HepG2 (cell line): Measurements from ENCODE around the gene INSR. TPM values are rescaled to one million over a fixed set of nuclear protein-coding genes. Genes with fewer than 3 reads are reported as not detected.

Experiments used
- ARID4A ChIP-seq: sonication (generic); formaldehyde crosslinking; IDR thresholded peaks from 2 replicates; pipeline ENCODE4 v1.5.0; 2020; ENCODE audit warnings: mild to moderate bottlenecking, missing genetic modification reagents, borderline replicate concordance
- DPF2 ChIP-seq: sonication (generic); formaldehyde crosslinking; IDR thresholded peaks from 2 replicates; pipeline ENCODE4 v1.4.0; 2020; ENCODE audit warnings: mild to moderate bottlenecking, low read depth, missing genetic modification reagents, borderline replicate concordance
- HOXD1 ChIP-seq: sonication (generic); formaldehyde crosslinking; IDR thresholded peaks from 2 replicates; pipeline ENCODE4 v1.5.0; 2020; ENCODE audit warnings: missing genetic modification reagents
- NAIF1 ChIP-seq: sonication (generic); formaldehyde crosslinking; IDR thresholded peaks from 2 replicates; pipeline ENCODE4 v1.5.0; 2020; ENCODE audit warnings: mild to moderate bottlenecking, missing genetic modification reagents, borderline replicate concordance
- NBN ChIP-seq: fragments of 450-650 bp; conservative IDR thresholded peaks from 2 replicates; pipeline ENCODE4 v1.6.1; 2017
- PAXIP1 ChIP-seq: sonication (generic); formaldehyde crosslinking; conservative IDR thresholded peaks from 2 replicates; pipeline ENCODE4 v1.4.0; 2020; ENCODE audit warnings: mild to moderate bottlenecking, missing genetic modification reagents, moderate library complexity
- RAD21 ChIP-seq: fragments of 450-650 bp; formaldehyde crosslinking; IDR thresholded peaks from 2 replicates; pipeline ENCODE4 v1.5.0; 2020; ENCODE audit warnings: mild to moderate bottlenecking
- REXO4 ChIP-seq: sonication (generic); formaldehyde crosslinking; IDR thresholded peaks from 2 replicates; pipeline ENCODE4 v1.8.0; 2022; ENCODE audit warnings: missing genetic modification reagents, mild to moderate bottlenecking, borderline replicate concordance
- SYNCRIP ChIP-seq: fragments of 200-400 bp; formaldehyde crosslinking; IDR thresholded peaks from 2 replicates; pipeline ENCODE4 v1.6.1; 2018; ENCODE audit warnings: mild to moderate bottlenecking, low read depth, low read length; ENCODE audit not compliant: insufficient read depth
- TOE1 ChIP-seq: sonication (generic); formaldehyde crosslinking; IDR thresholded peaks from 2 replicates; pipeline ENCODE4 v1.4.0; 2020; ENCODE audit warnings: mild to moderate bottlenecking, missing genetic modification reagents
- ZNF816 ChIP-seq: sonication (generic); formaldehyde crosslinking; IDR thresholded peaks from 2 replicates; pipeline ENCODE4 v1.8.0; 2022; ENCODE audit warnings: missing genetic modification reagents, mild to moderate bottlenecking, borderline replicate concordance
- ZSCAN29 ChIP-seq: sonication (generic); formaldehyde crosslinking; conservative IDR thresholded peaks from 2 replicates; pipeline ENCODE4 v1.4.0; 2020; ENCODE audit warnings: mild to moderate bottlenecking, missing genetic modification reagents
- polyA plus RNA-seq, 8 experiments: library from polyadenylated mRNA; depleted of rRNA in 3 of 8; stranded (reverse) in 7 of 8; unstranded in 1 of 8; fragments of >200 nt; fragmentation: Illumina TruSeq in 4 of 8; extraction: Trizol in 4 of 8; gene quantifications; 2 replicates each; pipeline versions ENCODE4 v1.2.1 to v1.2.3, GENCODE V29; 2011 to 2016; ENCODE audit warnings: low read depth in 4 of 8, missing spikeins in 1 of 8, mixed read lengths in 1 of 8; ENCODE audit not compliant: insufficient read depth in 1 of 8
- total RNA-seq, 5 experiments: library from RNA; depleted of rRNA; stranded (reverse); fragments of >200 nt; fragmentation: Illumina TruSeq; extraction: Trizol; gene quantifications; 2 replicates each; pipeline ENCODE4 v1.2.3, GENCODE V29; 2016; ENCODE audit warnings: low read depth in 1 of 5
- TF ChIP-seq, protein P1 (sequence below): sonication (generic); formaldehyde crosslinking; IDR thresholded peaks from 2 replicates; pipeline ENCODE4 v1.8.1; 2023; ENCODE audit warnings: mild to moderate bottlenecking, inconsistent platforms, moderate library complexity, missing genetic modification reagents, borderline replicate concordance
- TF ChIP-seq, protein P2 (sequence below): sonication (generic); formaldehyde crosslinking; IDR thresholded peaks from 2 replicates; pipeline ENCODE4 v1.5.0; 2020; ENCODE audit warnings: missing genetic modification reagents

The INSR gene
- total and polyA plus RNA-seq, 2 of the 13 experiments (the other 11 are each of a cell fraction or from before 2014, with no cell fraction given): 24.2 to 29.8 TPM

- TF ChIP-seq, protein P1, sequence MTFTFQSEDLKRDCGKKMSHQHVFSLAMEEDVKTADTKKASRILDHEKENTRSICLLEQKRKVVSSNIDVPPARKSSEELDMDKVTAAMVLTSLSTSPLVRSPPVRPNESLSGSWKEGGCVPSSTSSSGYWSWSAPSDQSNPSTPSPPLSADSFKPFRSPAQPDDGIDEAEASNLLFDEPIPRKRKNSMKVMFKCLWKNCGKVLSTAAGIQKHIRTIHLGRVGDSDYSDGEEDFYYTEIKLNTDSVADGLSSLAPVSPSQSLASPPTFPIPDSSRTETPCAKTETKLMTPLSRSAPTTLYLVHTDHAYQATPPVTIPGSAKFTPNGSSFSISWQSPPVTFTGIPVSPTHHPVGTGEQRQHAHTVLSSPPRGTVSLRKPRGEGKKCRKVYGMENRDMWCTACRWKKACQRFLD: no peak
- 0 out of 2 replicates have a peak, but pooled peaks have one; percentile 21 for TF ChIP-seq REXO4
- no peak for TF ChIP-seq ZNF816
- TF ChIP-seq HOXD1: no peak
- TF ChIP-seq DPF2: peak; percentile 36; the same call in 1 of the 2 replicates
- TF ChIP-seq PAXIP1 (CRISPR knock-in tag): peak; percentile 89
- TF ChIP-seq TOE1 (CRISPR knock-in tag): no peak
- no peak for TF ChIP-seq SYNCRIP
- TF ChIP-seq RAD21 (CRISPR knock-in tag): no peak
- no peak for TF ChIP-seq ZSCAN29 (CRISPR knock-in tag)
- TF ChIP-seq NAIF1: 0 out of 2 replicates have a peak, but pooled peaks have one; percentile 50
- TF ChIP-seq, protein P2, sequence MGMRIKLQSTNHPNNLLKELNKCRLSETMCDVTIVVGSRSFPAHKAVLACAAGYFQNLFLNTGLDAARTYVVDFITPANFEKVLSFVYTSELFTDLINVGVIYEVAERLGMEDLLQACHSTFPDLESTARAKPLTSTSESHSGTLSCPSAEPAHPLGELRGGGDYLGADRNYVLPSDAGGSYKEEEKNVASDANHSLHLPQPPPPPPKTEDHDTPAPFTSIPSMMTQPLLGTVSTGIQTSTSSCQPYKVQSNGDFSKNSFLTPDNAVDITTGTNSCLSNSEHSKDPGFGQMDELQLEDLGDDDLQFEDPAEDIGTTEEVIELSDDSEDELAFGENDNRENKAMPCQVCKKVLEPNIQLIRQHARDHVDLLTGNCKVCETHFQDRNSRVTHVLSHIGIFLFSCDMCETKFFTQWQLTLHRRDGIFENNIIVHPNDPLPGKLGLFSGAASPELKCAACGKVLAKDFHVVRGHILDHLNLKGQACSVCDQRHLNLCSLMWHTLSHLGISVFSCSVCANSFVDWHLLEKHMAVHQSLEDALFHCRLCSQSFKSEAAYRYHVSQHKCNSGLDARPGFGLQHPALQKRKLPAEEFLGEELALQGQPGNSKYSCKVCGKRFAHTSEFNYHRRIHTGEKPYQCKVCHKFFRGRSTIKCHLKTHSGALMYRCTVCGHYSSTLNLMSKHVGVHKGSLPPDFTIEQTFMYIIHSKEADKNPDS: no peak
- TF ChIP-seq ARID4A (CRISPR knock-in tag): peak; percentile 34; the same call in 1 of the 2 replicates
- TF ChIP-seq NBN: no peak
Measured at GRCh38 chr19:7199613-7200533, 94.3 kb downstream of the INSR start (continued).
